Measurements from ENCODE around the gene PEX6. TPM values are rescaled to one million over a fixed set of nuclear protein-coding genes. Genes with fewer than 3 reads are reported as not detected.

The PEX6 gene
- total RNA-seq, 2 donors from 2014 or later = 6.8 to 34.3 TPM

DNA sequence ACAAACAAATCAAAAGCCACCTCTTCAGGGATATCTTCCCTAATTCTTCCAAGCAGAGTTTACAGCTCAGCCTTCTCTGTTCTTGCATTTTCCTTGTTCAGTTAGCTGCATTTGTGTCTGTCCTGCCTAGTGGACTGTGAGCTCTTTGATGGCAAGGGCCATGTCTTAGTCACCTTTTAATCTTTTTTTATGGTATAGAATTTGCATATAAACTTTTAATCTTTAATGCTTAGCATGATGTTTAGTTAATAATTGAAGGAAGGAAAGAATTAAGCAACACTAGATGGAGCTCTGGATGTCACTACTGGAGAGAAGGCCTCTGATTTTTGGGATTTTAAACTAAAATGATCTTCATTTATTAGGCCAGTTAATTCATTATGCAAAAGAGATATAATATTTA, 17.5 kb upstream of the PEX6 start:
- Histone ChIP-seq H3K27me3 (replicated peaks; ENCODE audit: insufficient read depth) (no peaks in the 10 kb centered on the region), H3K4me1 (ENCODE audit: control insufficient read depth in 1 of 2, low read depth in 2 of 2) (no peaks in the 10 kb centered on the region), H3K9me3 (no peaks in the 10 kb centered on the region), H3K27ac (no peak overlapping the region), H3K4me3 (no peak overlapping the region), H3K36me3 (peaks cover 3% of the 10 kb centered on the region)
- DNase-seq (ENCODE audit: low spot score) = no peak
- TF ChIP-seq, protein P1, sequence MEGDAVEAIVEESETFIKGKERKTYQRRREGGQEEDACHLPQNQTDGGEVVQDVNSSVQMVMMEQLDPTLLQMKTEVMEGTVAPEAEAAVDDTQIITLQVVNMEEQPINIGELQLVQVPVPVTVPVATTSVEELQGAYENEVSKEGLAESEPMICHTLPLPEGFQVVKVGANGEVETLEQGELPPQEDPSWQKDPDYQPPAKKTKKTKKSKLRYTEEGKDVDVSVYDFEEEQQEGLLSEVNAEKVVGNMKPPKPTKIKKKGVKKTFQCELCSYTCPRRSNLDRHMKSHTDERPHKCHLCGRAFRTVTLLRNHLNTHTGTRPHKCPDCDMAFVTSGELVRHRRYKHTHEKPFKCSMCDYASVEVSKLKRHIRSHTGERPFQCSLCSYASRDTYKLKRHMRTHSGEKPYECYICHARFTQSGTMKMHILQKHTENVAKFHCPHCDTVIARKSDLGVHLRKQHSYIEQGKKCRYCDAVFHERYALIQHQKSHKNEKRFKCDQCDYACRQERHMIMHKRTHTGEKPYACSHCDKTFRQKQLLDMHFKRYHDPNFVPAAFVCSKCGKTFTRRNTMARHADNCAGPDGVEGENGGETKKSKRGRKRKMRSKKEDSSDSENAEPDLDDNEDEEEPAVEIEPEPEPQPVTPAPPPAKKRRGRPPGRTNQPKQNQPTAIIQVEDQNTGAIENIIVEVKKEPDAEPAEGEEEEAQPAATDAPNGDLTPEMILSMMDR (IDR thresholded peaks at IDR 0.05) = no peak
- no peak for ATAC-seq (ENCODE audit: insufficient number of reproducible peaks, low FRiP score, low read depth)

DNA sequence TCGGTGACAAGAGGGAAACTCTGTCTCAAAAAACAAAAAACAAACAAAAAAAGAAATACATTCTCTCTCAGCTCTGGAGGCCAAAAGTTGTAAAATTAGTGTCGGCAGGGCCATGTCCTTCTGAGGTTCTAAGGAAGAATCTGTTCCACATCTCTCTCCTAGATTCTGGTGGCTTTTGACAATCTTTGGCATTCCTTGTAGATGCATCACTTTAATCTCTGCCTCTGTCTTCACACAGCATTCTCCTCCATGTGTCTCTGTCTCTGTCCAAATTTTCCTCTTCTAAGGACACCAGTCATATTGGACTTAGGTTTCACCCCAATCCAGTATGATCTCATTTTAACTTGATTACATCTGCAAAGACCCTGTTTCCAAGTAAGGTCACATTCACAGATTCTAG, 14.5 kb upstream of the PEX6 start:
- Histone ChIP-seq H3K27me3 (replicated peaks; ENCODE audit: insufficient read depth) (no peaks in the 10 kb centered on the region), H3K27ac (no peak overlapping the region), H3K36me3 (peaks cover 16% of the 10 kb centered on the region), H3K9me3 (no peaks in the 10 kb centered on the region), H3K4me3 (no peak overlapping the region), H3K4me1 (ENCODE audit: control insufficient read depth in 1 of 2, low read depth in 2 of 2) (peaks cover 3 to 6% of the 10 kb centered on the region in 2 donors)
- TF ChIP-seq, protein P1 (IDR thresholded peaks at IDR 0.05) = no peak
- ATAC-seq (ENCODE audit: insufficient number of reproducible peaks, low FRiP score, low read depth) (no peak), DNase-seq (ENCODE audit: low spot score) (no peak)

DNA sequence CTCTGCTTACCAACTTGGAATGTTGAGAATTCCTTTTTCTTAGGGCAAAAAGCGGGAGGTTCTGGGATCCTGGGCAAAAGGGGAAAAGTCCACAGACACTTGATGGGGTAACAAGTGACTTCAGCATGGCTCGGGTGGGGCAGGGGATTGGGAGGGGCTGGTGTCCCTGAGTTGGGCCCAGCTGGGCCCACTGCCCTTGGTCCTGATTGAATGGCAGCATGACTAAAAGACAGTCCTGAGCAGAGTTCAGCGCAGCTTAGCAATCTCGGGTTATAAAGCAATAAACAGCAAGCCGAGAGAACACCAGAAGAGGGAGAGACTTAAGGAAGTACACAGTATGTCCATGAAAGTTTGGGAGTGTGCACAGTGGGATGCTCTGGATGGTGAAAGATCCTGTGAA, 10.9 kb upstream of the PEX6 start:
- DNase-seq (ENCODE audit: low spot score) = no peak
- Histone ChIP-seq H3K27me3 (replicated peaks; ENCODE audit: insufficient read depth) (no peaks in the 10 kb centered on the region), H3K27ac (no peak overlapping the region), H3K4me3 (no peak overlapping the region), H3K4me1 (ENCODE audit: control insufficient read depth in 1 of 2, low read depth in 2 of 2) (peaks cover 30 to 40% of the 10 kb centered on the region in 2 donors), H3K9me3 (no peaks in the 10 kb centered on the region), H3K36me3 (peaks cover 16% of the 10 kb centered on the region)
- ATAC-seq (ENCODE audit: insufficient number of reproducible peaks, low FRiP score, low read depth) = no peak
- TF ChIP-seq, protein P1 (IDR thresholded peaks at IDR 0.05) = no peak

DNA sequence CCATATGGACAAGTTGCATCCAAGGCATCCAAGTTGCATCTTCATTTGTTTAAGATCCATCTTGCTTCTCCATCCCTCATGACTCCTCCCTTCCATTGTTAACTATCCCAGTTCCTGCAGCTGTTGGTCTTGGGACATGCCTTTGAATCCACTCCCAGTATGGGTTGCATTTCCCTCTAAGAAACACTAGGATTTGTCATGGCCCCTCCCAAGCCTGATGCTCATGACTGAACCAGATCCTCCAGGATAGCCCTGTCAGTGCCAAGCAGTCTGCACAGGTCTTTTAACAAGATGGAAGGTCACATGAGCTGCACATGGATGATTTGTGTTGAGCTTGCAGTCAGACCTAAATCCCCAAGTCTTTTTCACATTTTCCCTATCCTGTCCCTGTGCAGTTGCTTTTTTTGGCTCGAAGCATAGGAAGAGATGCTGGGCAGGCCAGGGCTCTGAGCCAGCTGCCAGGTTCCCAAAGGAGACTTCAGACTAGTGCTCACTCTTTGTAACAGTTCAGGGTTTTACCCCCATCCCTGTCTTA, 9.6 kb upstream of the PEX6 start:
- no peak overlapping the region for H3K4me3 ChIP-seq
- no peaks in the 10 kb centered on the region for H3K27me3 ChIP-seq (replicated peaks; ENCODE audit: insufficient read depth)
- no peak overlapping the region for H3K27ac ChIP-seq
- H3K36me3 ChIP-seq = peaks cover 16% of the 10 kb centered on the region
- TF ChIP-seq, protein P1 (IDR thresholded peaks at IDR 0.05) = no peak
- no peak for ATAC-seq (ENCODE audit: insufficient number of reproducible peaks, low FRiP score, low read depth)
- no peaks in the 10 kb centered on the region for H3K9me3 ChIP-seq
- DNase-seq (ENCODE audit: low spot score) = no peak
- H3K4me1 ChIP-seq (ENCODE audit: control insufficient read depth in 1 of 2, low read depth in 2 of 2) = peaks cover 30 to 44% of the 10 kb centered on the region in 2 donors

DNA sequence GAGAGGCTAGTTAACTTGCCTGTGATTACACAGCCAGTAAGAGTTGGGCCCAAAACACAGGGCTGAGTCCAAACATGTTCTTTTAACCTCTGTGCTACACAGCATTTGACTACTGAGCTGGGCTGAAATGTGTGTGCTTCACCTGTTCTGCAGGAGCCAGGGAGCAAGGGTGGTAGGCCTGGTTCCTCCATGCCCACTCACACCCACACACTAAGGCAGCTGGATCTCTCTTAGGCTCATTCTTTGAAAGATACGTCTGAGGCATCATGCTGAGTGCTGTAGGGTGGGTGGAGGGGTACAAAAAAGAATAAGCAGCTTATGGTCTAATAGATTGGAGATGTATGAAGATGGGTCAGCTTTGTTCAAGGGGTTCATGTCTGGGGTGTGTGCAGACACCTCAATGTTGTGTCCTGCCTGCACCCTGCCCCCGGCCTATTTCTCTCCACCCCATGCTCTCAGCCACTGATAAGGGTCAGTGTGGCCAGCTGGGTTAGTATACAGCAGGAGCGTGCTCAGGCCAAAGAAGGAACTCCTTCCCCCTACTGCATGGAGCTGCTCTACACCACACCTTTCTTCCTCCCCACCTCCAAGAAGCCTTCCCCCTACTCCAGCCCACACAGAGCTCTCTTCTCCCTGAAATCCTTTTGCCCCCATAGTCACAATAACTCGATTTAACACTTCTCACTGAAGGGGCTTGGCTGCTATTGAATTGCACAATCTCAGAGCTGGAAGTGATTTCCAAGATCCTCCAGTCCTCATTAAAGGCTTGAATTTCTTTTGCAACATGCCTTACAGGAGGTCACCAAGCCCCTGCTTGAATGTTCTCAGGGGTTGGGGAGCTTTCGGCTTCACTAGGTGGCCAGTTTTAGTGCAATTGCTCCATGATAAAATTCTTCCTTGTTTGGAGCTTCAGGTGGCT, 8.8 kb upstream of the PEX6 start:
- peaks cover 32 to 50% of the 10 kb centered on the region in 2 donors for H3K4me1 ChIP-seq (ENCODE audit: control insufficient read depth in 1 of 2, low read depth in 2 of 2)
- no peak overlapping the region for H3K27ac ChIP-seq
- H3K4me3 ChIP-seq = no peak overlapping the region
- ATAC-seq (ENCODE audit: insufficient number of reproducible peaks, low FRiP score, low read depth) (no peak), DNase-seq (ENCODE audit: low spot score) (no peak)
- H3K9me3 ChIP-seq = no peaks in the 10 kb centered on the region
- H3K36me3 ChIP-seq = peaks cover 16% of the 10 kb centered on the region
- TF ChIP-seq, protein P1 (IDR thresholded peaks at IDR 0.05) = no peak
- no peaks in the 10 kb centered on the region for H3K27me3 ChIP-seq (replicated peaks; ENCODE audit: insufficient read depth)
